Chondrocyte (in vitro differentiated cells): ENCODE measurements around the gene CTRB1. TPM values are rescaled to one million over a fixed set of nuclear protein-coding genes. Genes with fewer than 3 reads are reported as not detected.
"Not testable (repeated sequence)": the region's sequence is repeated elsewhere in the genome, so short reads cannot be mapped to it uniquely, and the experiment has no call there.

Experiments
- DNase-seq: peaks from one replicate; pipeline ENCODE4 v3.0.0; 2021; ENCODE audit warnings: mixed read lengths, low spot score
- H3K27ac Mint-ChIP-seq: one replicate; pipeline ENCODE4 v1.8.0; 2021; ENCODE audit warnings: mild to moderate bottlenecking, moderate library complexity, mixed read lengths; ENCODE audit not compliant: unreplicated experiment
- H3K27me3 Mint-ChIP-seq: 2 replicates; pipeline ENCODE4 v1.8.0; 2021; ENCODE audit warnings: low read depth, mixed read lengths
- H3K36me3 Mint-ChIP-seq: 2 replicates; pipeline ENCODE4 v1.8.0; 2021; ENCODE audit warnings: low read depth, mixed read lengths
- H3K4me1 Mint-ChIP-seq: 2 replicates; pipeline ENCODE4 v1.8.0; 2021; ENCODE audit warnings: low read depth, mild to moderate bottlenecking, mixed read lengths
- H3K4me3 Mint-ChIP-seq: one replicate; pipeline ENCODE4 v1.8.0; 2021; ENCODE audit warnings: mild to moderate bottlenecking, moderate library complexity, mixed read lengths; ENCODE audit not compliant: unreplicated experiment
- H3K9me3 Mint-ChIP-seq: 2 replicates; pipeline ENCODE4 v1.8.0; 2021; ENCODE audit warnings: low read depth, mixed read lengths
- CTCF ChIP-seq: fragments of 200-600 bp; sonication (generic); IDR thresholded peaks from 2 replicates; pipeline ENCODE4 v1.5.0; 2021; ENCODE audit warnings: antibody characterized with exemption, mild to moderate bottlenecking, moderate library complexity
- total RNA-seq: library from RNA; stranded (reverse); gene quantifications from 3 replicates; pipeline ENCODE4 v1.2.1, GENCODE V29; 2021

Gene CTRB1
- total RNA-seq, 1 donor from 2014 or later, result not detected

DNA sequence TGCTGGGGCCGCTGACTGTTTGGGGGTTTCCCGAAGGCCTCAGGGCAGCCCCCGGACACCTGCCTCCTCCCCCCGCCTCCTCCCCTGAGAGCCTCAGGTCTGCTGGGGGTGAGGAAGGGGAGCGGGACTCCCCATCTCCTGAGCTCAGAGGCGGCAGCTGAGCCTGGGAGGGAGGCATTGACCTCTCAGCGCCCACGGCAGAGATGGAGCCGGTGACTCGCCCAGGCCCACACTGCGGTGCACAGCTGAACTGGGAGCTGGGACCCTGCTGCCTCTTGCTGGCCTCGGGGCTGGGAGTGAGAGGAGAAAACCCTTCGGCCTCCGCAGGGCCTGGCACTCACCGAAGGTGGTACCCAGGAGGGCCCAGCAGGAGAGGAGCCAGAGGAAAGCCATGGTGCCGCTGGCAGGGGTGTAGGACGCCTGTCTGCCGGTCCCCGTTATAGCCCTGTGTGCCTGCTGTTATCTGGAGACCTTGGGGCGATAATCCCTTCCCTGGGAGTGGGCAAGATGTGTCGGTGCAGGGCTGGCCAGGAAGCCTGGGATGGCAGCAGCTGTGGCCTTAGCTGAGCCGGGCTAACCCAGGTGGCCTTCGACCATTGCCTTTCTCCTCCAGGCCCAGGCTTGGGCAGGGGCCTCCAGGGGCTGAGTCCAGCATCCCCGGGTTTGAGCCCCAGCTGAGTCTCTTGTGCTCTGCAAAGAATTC is 11.9 kb upstream of the CTRB1 start, which contains the start of gene CTRB2:
CTRB2 (minus strand) TSS at position 413 of the 703 bp plus-strand sequence; CDS start at position 393, 20 bp downstream.
- Mint-ChIP-seq H3K4me3 (no peak within 1 kb of the TSS), H3K9me3 (no peaks in the 10 kb centered on the region), H3K36me3 (no peaks in the 10 kb centered on the region), H3K27ac (no peak within 1 kb of the TSS), H3K4me1 (no peaks in the 10 kb centered on the region), H3K27me3 (no peaks in the 10 kb centered on the region)
- no peak for DNase-seq
- no peak for TF ChIP-seq CTCF

GRCh38 chr16:75207831-75208230 is 11.0 kb upstream of the CTRB1 start:
- H3K4me3 Mint-ChIP-seq, result no peak overlapping the region
- H3K36me3 Mint-ChIP-seq, result no peaks in the 10 kb centered on the region
- no peaks in the 10 kb centered on the region for H3K4me1 Mint-ChIP-seq
- TF ChIP-seq CTCF, result no peak
- no peaks in the 10 kb centered on the region for H3K27me3 Mint-ChIP-seq
- H3K27ac Mint-ChIP-seq, result no peak overlapping the region
- no peak for DNase-seq
- H3K9me3 Mint-ChIP-seq, result no peaks in the 10 kb centered on the region

- Mint-ChIP-seq H3K9me3 (no peaks in the 10 kb centered on the region), H3K27ac (peak overlapping the region; percentile 2), H3K4me1 (no peaks in the 10 kb centered on the region), H3K4me3 (no peak overlapping the region), H3K36me3 (no peaks in the 10 kb centered on the region), H3K27me3 (no peaks in the 10 kb centered on the region)
- no peak for DNase-seq
- no peak for TF ChIP-seq CTCF
These were observed 10.5 kb upstream of the CTRB1 start for GRCh38 chr16:75208242-75208825.

DNA sequence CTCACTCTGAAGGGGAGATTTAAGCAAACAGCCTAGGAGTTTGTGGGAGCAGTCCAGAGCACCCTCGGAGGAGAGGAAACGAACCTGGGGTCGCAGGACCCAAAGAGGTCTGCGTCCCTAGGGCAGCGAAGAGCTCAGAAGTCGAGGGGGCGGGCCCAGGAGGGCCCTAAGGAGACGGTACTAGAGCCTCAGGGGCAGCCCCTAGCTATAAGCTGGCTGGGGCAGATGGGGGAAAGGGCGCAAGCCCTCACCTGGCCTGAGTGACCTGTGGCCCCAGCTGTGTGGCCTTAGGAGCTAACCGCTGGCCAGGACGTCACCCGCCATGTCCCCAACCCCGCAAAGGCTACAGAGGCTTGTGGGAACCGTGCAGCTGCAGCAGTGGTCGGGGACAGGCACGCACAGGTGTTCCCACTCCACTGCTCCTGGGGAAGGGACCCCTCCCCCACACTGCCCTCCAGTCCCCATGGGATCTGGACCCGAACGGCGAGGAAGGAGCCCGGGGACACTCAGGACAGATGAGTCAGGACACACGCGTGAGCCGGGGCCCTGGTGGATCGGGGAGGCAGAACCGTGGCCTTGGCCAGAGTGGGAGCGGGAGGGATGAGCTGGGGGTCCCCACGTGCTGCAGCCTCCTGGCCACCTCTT is 9.8 kb upstream of the CTRB1 start:
- Mint-ChIP-seq H3K27me3 (no peaks in the 10 kb centered on the region), H3K36me3 (no peaks in the 10 kb centered on the region), H3K4me3 (no peak overlapping the region), H3K27ac (no peak overlapping the region), H3K4me1 (no peaks in the 10 kb centered on the region), H3K9me3 (no peaks in the 10 kb centered on the region)
- DNase-seq, result no peak
- no peak for TF ChIP-seq CTCF

- not testable (repeated sequence) for H3K27ac Mint-ChIP-seq, DNase-seq, H3K36me3 Mint-ChIP-seq, H3K4me3 Mint-ChIP-seq, H3K9me3 Mint-ChIP-seq, H3K4me1 Mint-ChIP-seq, H3K27me3 Mint-ChIP-seq
These were observed 9.3 kb upstream of the CTRB1 start for GRCh38 chr16:75209514-75209913.
